ENCODE measurements around the gene HLF. TPM values are rescaled to one million over a fixed set of nuclear protein-coding genes. Genes with fewer than 3 reads are reported as not detected.

Gene HLF
- total and polyA plus RNA-seq, 2 donors (not counting 1 experiment from before 2014, with no cell fraction given), result 0.10 TPM; not detected in 1

- Histone ChIP-seq H3K36me3 (replicated peaks in 1 of 2; ENCODE audit: control extremely low read depth in 1 of 2, control insufficient read depth in 1 of 2, extremely low read depth in 1 of 2, insufficient read depth in 2 of 2, low read length in 1 of 2) (no peaks in the 10 kb centered on the region), H3K27me3 (replicated peaks in 1 of 4; ENCODE audit: control extremely low read depth in 1 of 4, control insufficient read depth in 3 of 4, insufficient read depth in 4 of 4, low read length in 3 of 4) (peaks cover 0 to 6% (median 0%) of the 10 kb centered on the region in 4 experiments), H3K4me1 (ENCODE audit: control insufficient read depth in 2 of 2, insufficient read depth in 2 of 2, low read length in 2 of 2) (peaks cover 0 to 10% of the 10 kb centered on the region in 2 donors), H3K27ac (ENCODE audit: low read length in 2 of 2) (no peak overlapping the region), H3K4me3 (ENCODE audit: control extremely low read depth in 1 of 5, extremely low read depth in 1 of 5, insufficient read depth in 1 of 5, low read depth in 2 of 5, low read length in 4 of 5) (no peak overlapping the region), H3K4me2 (replicated peaks; ENCODE audit: low read depth, low read length, poor library complexity, severe bottlenecking) (no peak overlapping the region), H4K20me1 (ENCODE audit: control insufficient read depth, insufficient read depth, low read length, poor library complexity, severe bottlenecking) (no peaks in the 10 kb centered on the region), H2AFZ (ENCODE audit: insufficient read depth, low read depth, low read length, poor library complexity, severe bottlenecking) (no peak overlapping the region), H3K9me3 (ENCODE audit: control extremely low read depth in 1 of 3, control insufficient read depth in 2 of 3, insufficient read depth in 1 of 3, low read length in 2 of 3) (no peaks in the 10 kb centered on the region), H3K9ac (ENCODE audit: low read length) (no peak overlapping the region), H3K79me2 (ENCODE audit: control insufficient read depth, insufficient read depth, low read length) (no peaks in the 10 kb centered on the region)
- intact Hi-C loops (cut with micrococcal nuclease), result no loop called here
- peaks cover 18% of the 10 kb centered on the region for H3K27me3 Mint-ChIP-seq
- POLR2A ChIA-PET, result no interaction called here
- no peaks in the 10 kb centered on the region for H3K9me3 Mint-ChIP-seq (ENCODE audit: insufficient read depth)
- TF ChIP-seq CTCF (IDR thresholded peaks at IDR 0.05), result no peak
- ATAC-seq (ENCODE audit: low read depth) (no peak), DNase-seq (no peak)
- WGBS (ENCODE audit: insufficient coverage), result 82% methylated on average over 5 of the region's 7 CpGs
- H3K4me1 Mint-ChIP-seq, result peaks cover 16% of the 10 kb centered on the region
- no peak overlapping the region for H3K4me3 Mint-ChIP-seq
- CTCF ChIA-PET, result interaction anchor here (1.0 kb wide), 1 partner anchor 315 kb away, joined by 3 read pairs; no protein-coding TSS in a partner anchor
- no peak overlapping the region for H3K27ac Mint-ChIP-seq
Measured at GRCh38 chr17:55307879-55308278, 43.1 kb downstream of the HLF start.

- Mint-ChIP-seq H3K9me3 (ENCODE audit: insufficient read depth) (no peaks in the 10 kb centered on the region), H3K27ac (no peak overlapping the region), H3K4me1 (peaks cover 16% of the 10 kb centered on the region), H3K4me3 (no peak overlapping the region), H3K27me3 (peaks cover 21% of the 10 kb centered on the region)
- H3K79me2 ChIP-seq (ENCODE audit: control insufficient read depth, insufficient read depth, low read length), result no peaks in the 10 kb centered on the region
- no peaks in the 10 kb centered on the region for H4K20me1 ChIP-seq (ENCODE audit: control insufficient read depth, insufficient read depth, low read length, poor library complexity, severe bottlenecking)
- ChIA-PET POLR2A (no interaction called here), CTCF (interaction anchor here (1.0 kb wide), 1 partner anchor 13 kb away, joined by 3 read pairs; no protein-coding TSS in a partner anchor)
- H2AFZ ChIP-seq (ENCODE audit: insufficient read depth, low read depth, low read length, poor library complexity, severe bottlenecking), result no peak overlapping the region
- TF ChIP-seq CTCF (IDR thresholded peaks at IDR 0.05) (no peak), EZH2 (IDR thresholded peaks at IDR 0.05; ENCODE audit: borderline replicate concordance, insufficient read depth, low read depth, low read length, poor library complexity, severe bottlenecking) (no peak)
- intact Hi-C loops (cut with micrococcal nuclease), result no loop called here
- H3K27me3 ChIP-seq (replicated peaks in 1 of 4; ENCODE audit: control extremely low read depth in 1 of 4, control insufficient read depth in 3 of 4, insufficient read depth in 4 of 4, low read length in 3 of 4), result peaks cover 0 to 6% (median 0%) of the 10 kb centered on the region in 4 experiments
- 93% methylated on average over 6 of the region's 9 CpGs for WGBS (ENCODE audit: insufficient coverage)
- no peak overlapping the region for H3K4me3 ChIP-seq (ENCODE audit: control extremely low read depth in 1 of 5, extremely low read depth in 1 of 5, insufficient read depth in 1 of 5, low read depth in 2 of 5, low read length in 4 of 5)
- H3K9ac ChIP-seq (ENCODE audit: low read length), result no peak overlapping the region
- no peak overlapping the region for H3K4me2 ChIP-seq (replicated peaks; ENCODE audit: low read depth, low read length, poor library complexity, severe bottlenecking)
- DNase-seq (no peak), ATAC-seq (ENCODE audit: low read depth) (no peak)
- H3K4me1 ChIP-seq (ENCODE audit: control insufficient read depth in 2 of 2, insufficient read depth in 2 of 2, low read length in 2 of 2), result peaks cover 0 to 10% of the 10 kb centered on the region in 2 donors
- H3K27ac ChIP-seq (ENCODE audit: low read length in 2 of 2), result no peak overlapping the region
- no peaks in the 10 kb centered on the region for H3K36me3 ChIP-seq (replicated peaks in 1 of 2; ENCODE audit: control extremely low read depth in 1 of 2, control insufficient read depth in 1 of 2, extremely low read depth in 1 of 2, insufficient read depth in 2 of 2, low read length in 1 of 2)
- no peaks in the 10 kb centered on the region for H3K9me3 ChIP-seq (ENCODE audit: control extremely low read depth in 1 of 3, control insufficient read depth in 2 of 3, insufficient read depth in 1 of 3, low read length in 2 of 3)
Measured at GRCh38 chr17:55308613-55309391, 44.0 kb downstream of the HLF start.
